HCT116 (cell line): ENCODE data around the gene CRISP2. TPM values are rescaled to one million over a fixed set of nuclear protein-coding genes. Genes with fewer than 3 reads are reported as not detected.

Experiments used
- ATAC-seq: fragments of 200-7000 bp; cut with Tn5 transposase; 2 replicates; pipeline ENCODE4 v1.9.1; 2020; ENCODE audit warnings: mild to moderate bottlenecking, moderate library complexity
- BruUV-seq: library from RNA; stranded (reverse); fragments of 400-500 nt; replicated peaks from 2 replicates; lab custom pipeline; 2021; lab: Mats Ljungman, UMichigan
- CTCF ChIA-PET: fragments of 300-600 bp; sonication (Branson Sonifier 250); formaldehyde crosslinking; loops from one replicate; lab custom pipeline; 2021; ENCODE audit warnings: antibody characterized with exemption; lab: Charles Lee
- POLR2A ChIA-PET: fragments of 300-600, 350-600 bp; sonication (Branson Sonifier 250); formaldehyde crosslinking; loops from one replicate; lab custom pipeline; 2021; ENCODE audit warnings: antibody characterized with exemption; lab: Charles Lee
- RAD21 ChIA-PET, 2 experiments: fragments of 300-600 bp; sonication (Branson Sonifier 250); formaldehyde crosslinking; loops; one replicate each; lab custom pipeline; 2023; ENCODE audit warnings: low total read pairs in 2 of 2; ENCODE audit not compliant: uncharacterized antibody in 2 of 2, unreplicated experiment in 2 of 2, low non-redundant PET in 1 of 2; lab: Charles Lee
- DNase-seq: peaks from one replicate; pipeline ENCODE4 v3.0.0-alpha.2; 2010; ENCODE audit warnings: low read depth, low spot score
- H2AFZ ChIP-seq: fragments of 200-600 bp; shearing (Covaris generic), sonication (generic); 2 replicates; pipeline ENCODE4 v1.6.1; 2017; ENCODE audit warnings: low read depth, mixed run types, mixed read lengths, antibody characterized with exemption, low read length; ENCODE audit not compliant: poor library complexity, severe bottlenecking
- H3K27ac ChIP-seq: 2 replicates; pipeline ENCODE4 v1.5.1; 2012; ENCODE audit warnings: low read depth, low read length
- H3K27me3 ChIP-seq: fragments of 200-600 bp; sonication (generic); 2 replicates; pipeline ENCODE4 v1.6.1; 2016; ENCODE audit warnings: mixed run types, low read length, mixed read lengths; ENCODE audit not compliant: insufficient read depth
- H3K36me3 ChIP-seq, 2 experiments: fragments of 200-500 bp in 1 of 2; fragments of 200-600 bp in 1 of 2; sonication (Bioruptor generic) in 1 of 2; sonication (generic) in 1 of 2; 2 replicates each; pipeline versions ENCODE4 v1.5.1 to v1.6.1; 2014 to 2016; ENCODE audit warnings: low read length in 2 of 2, inconsistent platforms in 1 of 2, mixed read lengths in 1 of 2, mixed run types in 1 of 2; ENCODE audit not compliant: insufficient read depth in 2 of 2, control insufficient read depth in 1 of 2
- H3K4me1 ChIP-seq, 2 experiments: fragments of 200-600 bp in 1 of 2; sonication (generic) in 1 of 2; 2 replicates each; pipeline versions ENCODE4 v1.5.1 to v1.6.1; 2012 to 2017; ENCODE audit warnings: low read length in 2 of 2, inconsistent platforms in 1 of 2, mild to moderate bottlenecking in 1 of 2, mixed read lengths in 1 of 2, mixed run types in 1 of 2, moderate library complexity in 1 of 2; ENCODE audit not compliant: insufficient read depth in 2 of 2, control insufficient read depth in 1 of 2
- H3K4me2 ChIP-seq: fragments of 200-600 bp; sonication (generic); 2 replicates; pipeline ENCODE4 v1.6.1; 2017; ENCODE audit warnings: mixed run types, low read length, mixed read lengths
- H3K4me3 ChIP-seq, 2 experiments: fragments of 200-600 bp in 1 of 2; sonication (generic) in 1 of 2; replicated peaks in 1 of 2; 2 replicates each; pipeline ENCODE4 v1.5.1; 2011 to 2016; ENCODE audit warnings: low read length in 2 of 2, control low read depth in 1 of 2, low read depth in 1 of 2, mild to moderate bottlenecking in 1 of 2, mixed read lengths in 1 of 2, mixed run types in 1 of 2
- H3K79me2 ChIP-seq: fragments of 200-600 bp; sonication (generic); 2 replicates; pipeline ENCODE4 v1.6.1; 2017; ENCODE audit warnings: mild to moderate bottlenecking, mixed run types, low read length, moderate library complexity, mixed read lengths; ENCODE audit not compliant: insufficient read depth
- H3K9ac ChIP-seq: fragments of 200-600 bp; sonication (generic); 2 replicates; pipeline ENCODE4 v1.6.1; 2016; ENCODE audit warnings: low read length, mixed read lengths
- H3K9me2 ChIP-seq: fragments of 200-600 bp; sonication (generic), shearing (Covaris generic); 2 replicates; pipeline ENCODE4 v1.6.1; 2017; ENCODE audit warnings: mixed run types, mild to moderate bottlenecking, moderate library complexity; ENCODE audit not compliant: insufficient read depth
- H3K9me3 ChIP-seq, 2 experiments: fragments of 200-500 bp in 1 of 2; fragments of 200-600 bp in 1 of 2; sonication (Bioruptor generic) in 1 of 2; sonication (generic) in 1 of 2; 2 replicates each; pipeline ENCODE4 v1.6.1; 2014 to 2017; ENCODE audit warnings: low read length in 2 of 2, mixed read lengths in 2 of 2, inconsistent platforms in 1 of 2, low read depth in 1 of 2, mild to moderate bottlenecking in 1 of 2, mixed run types in 1 of 2, moderate library complexity in 1 of 2; ENCODE audit not compliant: control insufficient read depth in 1 of 2, insufficient read depth in 1 of 2
- H4K20me1 ChIP-seq: fragments of 200-600 bp; sonication (generic), shearing (Covaris generic); 2 replicates; pipeline ENCODE4 v1.6.1; 2017; ENCODE audit warnings: mixed run types, mild to moderate bottlenecking, moderate library complexity; ENCODE audit not compliant: insufficient read depth
- CTCF ChIP-seq, 3 experiments: fragments of 200-600 bp in 1 of 3; sonication (generic) in 1 of 3; IDR thresholded peaks in 2 of 3; conservative IDR thresholded peaks in 1 of 3; 2 replicates each; pipeline ENCODE4 v1.5.1; 2012 to 2017; ENCODE audit warnings: low read depth in 2 of 3, low read length in 2 of 3, antibody characterized with exemption in 1 of 3, borderline replicate concordance in 1 of 3, control low read depth in 1 of 3, mild to moderate bottlenecking in 1 of 3, mixed read lengths in 1 of 3, mixed run types in 1 of 3, moderate library complexity in 1 of 3; ENCODE audit not compliant: insufficient read depth in 1 of 3
- EGR1 ChIP-seq: IDR thresholded peaks from 2 replicates; pipeline ENCODE4 v1.6.1; 2012; ENCODE audit warnings: low read depth
- EZH2 ChIP-seq: fragments of 200-600 bp; sonication (generic); IDR thresholded peaks from 2 replicates; pipeline ENCODE4 v1.6.1; 2017; ENCODE audit warnings: antibody characterized with exemption, mixed run types
- EZH2phosphoT487 ChIP-seq: fragments of 200-600 bp; IDR thresholded peaks from 2 replicates; pipeline ENCODE4 v1.6.1; 2018; ENCODE audit warnings: antibody characterized with exemption, borderline replicate concordance
- FOSL1 ChIP-seq: IDR thresholded peaks from 2 replicates; pipeline ENCODE4 v1.6.1; 2012; ENCODE audit warnings: low read depth
- JUND ChIP-seq: IDR thresholded peaks from 2 replicates; pipeline ENCODE4 v1.6.1; 2012
- MAX ChIP-seq: IDR thresholded peaks from 2 replicates; pipeline ENCODE4 v1.6.1; 2012
- POLR2A ChIP-seq: IDR thresholded peaks from 2 replicates; pipeline ENCODE4 v1.7.0; 2011; ENCODE audit warnings: borderline replicate concordance; ENCODE audit not compliant: insufficient read depth, insufficient read length; ENCODE audit errors: extremely low read depth
- REST ChIP-seq: IDR thresholded peaks from 2 replicates; pipeline ENCODE4 v1.6.1; 2012; ENCODE audit warnings: low read depth
- SP1 ChIP-seq: IDR thresholded peaks from 2 replicates; pipeline ENCODE4 v1.6.1; 2012; ENCODE audit warnings: low read depth
- TCF7L2 ChIP-seq: IDR thresholded peaks from 2 replicates; pipeline ENCODE4 v1.7.0; 2011; ENCODE audit warnings: borderline replicate concordance, inconsistent platforms; ENCODE audit not compliant: insufficient read depth, insufficient read length; ENCODE audit errors: extremely low read depth
- YY1 ChIP-seq: IDR thresholded peaks from 2 replicates; pipeline ENCODE4 v1.6.1; 2011; ENCODE audit warnings: low read length, low read depth, moderate library complexity, mild to moderate bottlenecking; ENCODE audit not compliant: insufficient replicate concordance; ENCODE audit errors: extremely low read depth
- ZFX ChIP-seq: fragments of 450-650 bp; IDR thresholded peaks from 2 replicates; pipeline ENCODE4 v1.6.1; 2017
- ZNF274 ChIP-seq: fragments of 200-500 bp; sonication (Bioruptor generic); IDR thresholded peaks from 2 replicates; pipeline ENCODE4 v1.6.1; 2014; ENCODE audit warnings: mild to moderate bottlenecking, low read depth, low read length, inconsistent platforms
- intact Hi-C: fragments of 100-400 bp; cut with micrococcal nuclease; formaldehyde crosslinking; loops from 2 replicates; pipeline ENCODE4 v1.10.0; 2022
- total RNA-seq: library from RNA; stranded (reverse); gene quantifications from one replicate; pipeline ENCODE4 v1.2.1, GENCODE V29; 2021; ENCODE audit not compliant: unreplicated experiment

CRISP2 gene
- total RNA-seq, 1 experiment from 2014 or later, result not detected

GRCh38 chr6:49676671-49677281, 36.6 kb downstream of the CRISP2 start:
- no peak for DNase-seq
- no peaks in the 10 kb centered on the region for H3K9me2 ChIP-seq
- ChIA-PET RAD21 (no interaction called here), CTCF (interaction anchor here (0.9 kb wide), 1 partner anchor 54 kb away, joined by 3 read pairs; no protein-coding TSS in a partner anchor), POLR2A (no interaction called here)
- no peaks in the 10 kb centered on the region for H4K20me1 ChIP-seq
- no peak for ATAC-seq
- TF ChIP-seq FOSL1 (no peak), CTCF (IDR thresholded peaks at IDR 0.05 in 2 of 3, conservative IDR thresholded peaks at IDR 0.05 in 1 of 3; ENCODE audit: borderline replicate concordance in 1 of 3, insufficient read depth in 1 of 3, low read depth in 2 of 3, low read length in 2 of 3) (no peak), YY1 (no peak), MAX (no peak), ZFX (no peak), SP1 (no peak), ZNF274 (no peak), EGR1 (no peak), JUND (no peak), TCF7L2 (no peak), POLR2A (no peak), EZH2phosphoT487 (no peak), REST (no peak), EZH2 (no peak)
- no peak overlapping the region for H3K27ac ChIP-seq
- intact Hi-C loops, result no loop called here
- H3K9ac ChIP-seq, result no peak overlapping the region
- no peaks in the 10 kb centered on the region for H3K79me2 ChIP-seq
- H3K9me3 ChIP-seq, result no peaks in the 10 kb centered on the region
- H3K4me1 ChIP-seq, result no peaks in the 10 kb centered on the region
- H3K36me3 ChIP-seq, result no peaks in the 10 kb centered on the region
- H2AFZ ChIP-seq, result no peak overlapping the region
- no peak overlapping the region for H3K4me3 ChIP-seq
- no TSS peak for BruUV-seq
- H3K27me3 ChIP-seq, result no peaks in the 10 kb centered on the region
- H3K4me2 ChIP-seq, result no peak overlapping the region
